ENCODE measurements around the gene CFAP299. TPM values are rescaled to one million over a fixed set of nuclear protein-coding genes. Genes with fewer than 3 reads are reported as not detected.
"Not testable (repeated sequence)": the region's sequence is repeated elsewhere in the genome, so short reads cannot be mapped to it uniquely, and the experiment has no call there.

CFAP299 gene
- 1 to 10 TPM in 1 of 4 donors, not detected in 3; 5.1 TPM for total RNA-seq

- H3K9me3 ChIP-seq = no peaks in the 10 kb centered on the region
- H3K4me3 ChIP-seq = peak within 1 kb of the TSS; percentile 65 to 67
- H3K27ac ChIP-seq = peak within 1 kb of the TSS; percentile 24 to 65 (median 51)
- no peaks in the 10 kb centered on the region for H3K36me3 ChIP-seq
- H3K4me1 ChIP-seq = peaks cover 0 to 31% (median 5%) of the 10 kb centered on the region in 3 donors
- H3K27me3 ChIP-seq = peaks cover 4% of the 10 kb centered on the region
- TF ChIP-seq POLR2A (IDR thresholded peaks at IDR 0.05) (no peak), POLR2AphosphoS5 (IDR thresholded peaks at IDR 0.05) (no peak), EP300 (IDR thresholded peaks at IDR 0.05) (no peak), CTCF (IDR thresholded peaks at IDR 0.05) (peak in 3 of 4 experiments; percentile 51 to 70 (median 57))
- 0% methylated on average over 6 to 14 of the region's 49 CpGs for WGBS, 2 donors (ENCODE audit: low coverage in 1 of 2)
- ATAC-seq = peak; percentile 90
These were observed at the start of gene CFAP299 for GRCh38 chr4:80335554-80336358. TSS of gene CFAP299 (plus strand) at chr4:80335730.

DNA sequence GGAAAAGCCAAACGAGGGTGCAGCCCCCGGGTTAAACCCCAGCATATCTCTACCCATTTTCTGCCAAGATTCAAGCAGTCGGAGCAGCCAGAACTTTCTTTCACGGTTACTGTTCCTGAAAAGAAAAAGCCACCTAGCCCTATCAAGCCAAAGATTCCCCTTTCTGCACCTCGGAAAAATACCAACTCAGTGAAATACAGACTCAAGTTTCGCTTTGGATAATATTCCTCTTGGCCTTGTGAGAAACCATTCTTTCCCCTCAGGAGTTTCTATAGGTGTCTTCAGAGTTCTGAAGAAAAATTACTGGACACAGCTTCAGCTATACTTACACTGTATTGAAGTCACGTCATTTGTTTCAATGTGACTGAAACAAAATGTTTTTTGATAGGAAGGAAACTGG, 49.1 kb upstream of the CFAP299 start:
- 46 to 60% methylated on average over 7 of the region's 7 CpGs for WGBS, 2 donors (ENCODE audit: low coverage in 1 of 2)
- Histone ChIP-seq H3K36me3 (no peaks in the 10 kb centered on the region), H3K27me3 (no peaks in the 10 kb centered on the region), H3K4me1 (no peaks in the 10 kb centered on the region), H3K9me3 (no peaks in the 10 kb centered on the region), H3K27ac (no peak overlapping the region), H3K4me3 (no peak overlapping the region)
- ATAC-seq = no peak
- TF ChIP-seq CTCF (IDR thresholded peaks at IDR 0.05) (no peak), POLR2AphosphoS5 (IDR thresholded peaks at IDR 0.05) (no peak), POLR2A (IDR thresholded peaks at IDR 0.05) (no peak), EP300 (IDR thresholded peaks at IDR 0.05) (no peak)

GRCh38 chr4:80290665-80291064, 44.9 kb upstream of the CFAP299 start:
- H3K27me3 ChIP-seq, H3K27ac ChIP-seq, H3K4me1 ChIP-seq, H3K4me3 ChIP-seq, H3K36me3 ChIP-seq, H3K9me3 ChIP-seq, ATAC-seq: not testable (repeated sequence)
- 100% methylated on average over 2 of the region's 2 CpGs; no CpG with 5 or more reads in 1 of the 2 donors for WGBS, 2 donors (ENCODE audit: low coverage in 1 of 2)

- Histone ChIP-seq H3K4me3 (no peak overlapping the region), H3K27me3 (no peaks in the 10 kb centered on the region), H3K36me3 (no peaks in the 10 kb centered on the region), H3K4me1 (no peaks in the 10 kb centered on the region), H3K27ac (no peak overlapping the region), H3K9me3 (no peaks in the 10 kb centered on the region)
- no peak for ATAC-seq
- TF ChIP-seq POLR2A (IDR thresholded peaks at IDR 0.05) (no peak), POLR2AphosphoS5 (IDR thresholded peaks at IDR 0.05) (no peak), EP300 (IDR thresholded peaks at IDR 0.05) (no peak), CTCF (IDR thresholded peaks at IDR 0.05) (no peak)
- 96 to 100% methylated on average over 2 of the region's 2 CpGs for WGBS, 2 donors (ENCODE audit: low coverage in 1 of 2)
These were observed 41.3 kb upstream of the CFAP299 start for GRCh38 chr4:80294206-80294605.

- TF ChIP-seq POLR2AphosphoS5 (IDR thresholded peaks at IDR 0.05) = no peak
- Histone ChIP-seq H3K4me3 (no peak overlapping the region), H3K9me3 (no peaks in the 10 kb centered on the region), H3K36me3 (no peaks in the 10 kb centered on the region), H3K27me3 (no peaks in the 10 kb centered on the region), H3K4me1 (no peaks in the 10 kb centered on the region), H3K27ac (no peak overlapping the region)
- 58% methylated on average over 3 of the region's 3 CpGs; no CpG with 5 or more reads in 1 of the 2 donors for WGBS, 2 donors (ENCODE audit: low coverage in 1 of 2)
- no peak for ATAC-seq
These were observed 40.2 kb upstream of the CFAP299 start for GRCh38 chr4:80295336-80295735.

GRCh38 chr4:80295826-80296225, 39.7 kb upstream of the CFAP299 start:
- H3K9me3 ChIP-seq = no peaks in the 10 kb centered on the region
- no peaks in the 10 kb centered on the region for H3K36me3 ChIP-seq
- WGBS, 2 donors (ENCODE audit: low coverage in 1 of 2) = 66 to 75% methylated on average over 4 to 5 of the region's 5 CpGs
- H3K4me3 ChIP-seq = no peak overlapping the region
- TF ChIP-seq POLR2AphosphoS5 (IDR thresholded peaks at IDR 0.05) (no peak), POLR2A (IDR thresholded peaks at IDR 0.05) (no peak), CTCF (IDR thresholded peaks at IDR 0.05) (no peak), EP300 (IDR thresholded peaks at IDR 0.05) (no peak)
- H3K27me3 ChIP-seq = no peaks in the 10 kb centered on the region
- no peak overlapping the region for H3K27ac ChIP-seq
- no peak for ATAC-seq
- H3K4me1 ChIP-seq = no peaks in the 10 kb centered on the region

All from gastroesophageal sphincter (tissue), 4 donors.